ENCODE measurements around the gene UBE2C.

DNA sequence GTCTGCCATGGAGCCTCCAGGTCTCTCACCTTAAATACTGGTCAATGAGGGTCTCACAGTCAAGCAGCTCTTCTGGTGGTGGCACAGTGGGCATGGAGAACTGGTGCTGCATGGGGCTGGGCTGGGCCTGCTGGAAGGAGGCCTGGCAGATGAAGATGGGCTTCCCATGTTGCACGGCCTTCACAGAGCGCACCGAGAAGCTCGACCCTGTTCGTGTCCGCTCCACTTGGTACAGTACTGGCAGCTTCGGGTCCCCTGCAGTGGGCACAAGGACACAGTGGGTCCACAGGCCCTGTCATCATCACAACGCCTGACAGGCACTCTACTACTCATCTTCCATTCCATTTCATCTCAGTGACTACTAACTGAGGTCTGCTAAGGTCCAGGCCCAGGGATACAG is 36.0 kb downstream of the UBE2C start:
- TF ChIP-seq POLR2A (IDR thresholded peaks at IDR 0.05; ENCODE audit: low read length) (no peak), GATA1 (IDR thresholded peaks at IDR 0.05; ENCODE audit: low read depth, low read length) (no peak)
